Prostate gland (tissue), 2 donors: ENCODE data around the gene CEMIP.

Experiments
- POLR2AphosphoS5 ChIP-seq: sonication (generic); formaldehyde crosslinking; IDR thresholded peaks from one replicate; pipeline ENCODE4 v1.6.1; 2017; ENCODE audit warnings: antibody characterized with exemption
- TF ChIP-seq, protein P1 (sequence below), 4 experiments: fragments of 200-600 bp in 2 of 4; fragments of 450-650 bp in 2 of 4; sonication (generic) in 2 of 4; IDR thresholded peaks; 1 replicate in 3 of 4; 2 replicates in 1 of 4; pipeline ENCODE4 v1.5.1; 2016 to 2019; ENCODE audit warnings: antibody characterized with exemption in 4 of 4, mild to moderate bottlenecking in 2 of 4, moderate library complexity in 2 of 4

DNA sequence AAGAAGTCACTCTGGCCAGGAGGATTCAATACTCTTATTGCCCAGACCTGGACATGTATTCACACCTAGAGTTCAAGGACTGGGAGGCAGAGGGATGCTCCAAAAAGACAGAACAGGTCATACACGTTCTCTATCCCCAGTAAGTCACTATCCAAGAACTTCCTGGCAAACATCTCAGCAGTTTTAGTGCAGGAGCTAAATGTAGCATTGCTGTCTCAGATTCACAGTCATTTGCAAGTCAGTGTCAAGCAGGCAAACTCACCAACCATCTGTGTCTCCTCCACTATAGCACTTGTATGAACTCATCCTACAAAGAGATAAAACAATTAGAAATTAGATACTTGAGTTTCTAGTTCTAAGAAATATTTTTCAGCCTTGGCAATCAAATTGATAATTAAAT, 45.7 kb upstream of the CEMIP start:
- TF ChIP-seq, protein P1, sequence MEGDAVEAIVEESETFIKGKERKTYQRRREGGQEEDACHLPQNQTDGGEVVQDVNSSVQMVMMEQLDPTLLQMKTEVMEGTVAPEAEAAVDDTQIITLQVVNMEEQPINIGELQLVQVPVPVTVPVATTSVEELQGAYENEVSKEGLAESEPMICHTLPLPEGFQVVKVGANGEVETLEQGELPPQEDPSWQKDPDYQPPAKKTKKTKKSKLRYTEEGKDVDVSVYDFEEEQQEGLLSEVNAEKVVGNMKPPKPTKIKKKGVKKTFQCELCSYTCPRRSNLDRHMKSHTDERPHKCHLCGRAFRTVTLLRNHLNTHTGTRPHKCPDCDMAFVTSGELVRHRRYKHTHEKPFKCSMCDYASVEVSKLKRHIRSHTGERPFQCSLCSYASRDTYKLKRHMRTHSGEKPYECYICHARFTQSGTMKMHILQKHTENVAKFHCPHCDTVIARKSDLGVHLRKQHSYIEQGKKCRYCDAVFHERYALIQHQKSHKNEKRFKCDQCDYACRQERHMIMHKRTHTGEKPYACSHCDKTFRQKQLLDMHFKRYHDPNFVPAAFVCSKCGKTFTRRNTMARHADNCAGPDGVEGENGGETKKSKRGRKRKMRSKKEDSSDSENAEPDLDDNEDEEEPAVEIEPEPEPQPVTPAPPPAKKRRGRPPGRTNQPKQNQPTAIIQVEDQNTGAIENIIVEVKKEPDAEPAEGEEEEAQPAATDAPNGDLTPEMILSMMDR (IDR thresholded peaks at IDR 0.05) = no peak
- no peak for TF ChIP-seq POLR2AphosphoS5
